Measurements from ENCODE around the gene ARFRP1.

ARFRP1 gene

GRCh38 chr20:63702036-63702665, 5.6 kb downstream of the ARFRP1 start:
- TF ChIP-seq, protein P1, sequence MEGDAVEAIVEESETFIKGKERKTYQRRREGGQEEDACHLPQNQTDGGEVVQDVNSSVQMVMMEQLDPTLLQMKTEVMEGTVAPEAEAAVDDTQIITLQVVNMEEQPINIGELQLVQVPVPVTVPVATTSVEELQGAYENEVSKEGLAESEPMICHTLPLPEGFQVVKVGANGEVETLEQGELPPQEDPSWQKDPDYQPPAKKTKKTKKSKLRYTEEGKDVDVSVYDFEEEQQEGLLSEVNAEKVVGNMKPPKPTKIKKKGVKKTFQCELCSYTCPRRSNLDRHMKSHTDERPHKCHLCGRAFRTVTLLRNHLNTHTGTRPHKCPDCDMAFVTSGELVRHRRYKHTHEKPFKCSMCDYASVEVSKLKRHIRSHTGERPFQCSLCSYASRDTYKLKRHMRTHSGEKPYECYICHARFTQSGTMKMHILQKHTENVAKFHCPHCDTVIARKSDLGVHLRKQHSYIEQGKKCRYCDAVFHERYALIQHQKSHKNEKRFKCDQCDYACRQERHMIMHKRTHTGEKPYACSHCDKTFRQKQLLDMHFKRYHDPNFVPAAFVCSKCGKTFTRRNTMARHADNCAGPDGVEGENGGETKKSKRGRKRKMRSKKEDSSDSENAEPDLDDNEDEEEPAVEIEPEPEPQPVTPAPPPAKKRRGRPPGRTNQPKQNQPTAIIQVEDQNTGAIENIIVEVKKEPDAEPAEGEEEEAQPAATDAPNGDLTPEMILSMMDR (IDR thresholded peaks at IDR 0.05; ENCODE audit: extremely low read depth, missing control alignments) = no peak
- peak; percentile 4 for DNase-seq (ENCODE audit: low spot score)

- TF ChIP-seq, protein P1 (IDR thresholded peaks at IDR 0.05; ENCODE audit: extremely low read depth, missing control alignments) = no peak
- DNase-seq (ENCODE audit: low spot score) = no peak
Measured at GRCh38 chr20:63701329-63702035, 6.3 kb downstream of the ARFRP1 start.

DNA sequence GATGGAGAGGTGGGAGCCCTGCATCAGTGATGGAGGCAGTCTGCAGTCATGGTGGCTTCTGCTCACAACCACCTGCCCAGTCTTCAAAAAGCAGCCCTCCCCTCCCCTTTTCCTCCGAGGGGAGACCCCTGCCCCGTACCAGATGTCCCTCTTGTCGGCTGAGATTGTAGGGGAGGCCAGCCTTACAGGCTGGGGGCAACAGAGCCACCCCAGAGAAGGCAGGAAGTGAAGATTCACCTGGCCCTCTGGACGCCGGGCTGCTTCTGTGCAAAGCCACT, 6.8 kb downstream of the ARFRP1 start:
- TF ChIP-seq, protein P1 (IDR thresholded peaks at IDR 0.05; ENCODE audit: extremely low read depth, missing control alignments) = no peak
- DNase-seq (ENCODE audit: low spot score) = no peak

- TF ChIP-seq, protein P1 (IDR thresholded peaks at IDR 0.05; ENCODE audit: extremely low read depth, missing control alignments) = no peak
- DNase-seq (ENCODE audit: low spot score) = no peak
Measured at GRCh38 chr20:63700199-63701050, 7.4 kb downstream of the ARFRP1 start.

DNA sequence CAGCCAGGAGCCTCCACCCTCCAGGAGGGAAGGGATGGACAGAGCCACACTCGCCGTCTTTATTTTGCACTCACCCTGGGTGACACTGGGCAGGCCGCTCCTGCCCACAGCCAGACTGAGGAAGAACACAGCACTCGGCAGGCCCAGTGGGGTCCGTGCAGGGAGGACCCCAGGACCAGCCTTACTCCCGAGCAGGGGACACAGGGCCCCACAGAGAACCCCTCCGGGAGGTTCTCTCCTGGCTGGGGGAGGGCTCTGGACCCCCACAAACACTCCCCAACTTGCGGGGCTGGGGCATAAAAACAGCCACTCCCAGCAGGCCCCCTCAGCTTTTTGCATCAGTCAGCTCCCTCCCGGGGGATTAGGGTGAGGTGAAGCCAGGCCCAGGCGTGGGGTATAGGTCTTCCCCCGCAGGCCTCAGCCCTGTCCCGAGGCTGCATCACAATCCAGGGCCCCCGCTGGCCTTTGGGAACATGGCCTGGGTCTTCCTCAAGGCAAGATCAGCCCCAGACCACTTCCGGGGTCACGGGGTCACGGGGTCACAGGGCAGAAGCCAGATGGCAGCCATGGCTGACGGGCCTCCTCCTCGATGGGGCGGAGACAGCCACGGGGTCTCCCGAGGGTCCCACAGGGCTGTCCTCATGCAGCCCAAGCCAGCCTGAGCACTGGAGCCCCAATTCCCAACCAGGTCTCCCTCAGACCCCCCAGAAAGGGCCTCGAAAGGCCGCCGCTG, 8.1 kb downstream of the ARFRP1 start:
- DNase-seq (ENCODE audit: low spot score) = no peak
- TF ChIP-seq, protein P1 (IDR thresholded peaks at IDR 0.05; ENCODE audit: extremely low read depth, missing control alignments) = no peak

DNA sequence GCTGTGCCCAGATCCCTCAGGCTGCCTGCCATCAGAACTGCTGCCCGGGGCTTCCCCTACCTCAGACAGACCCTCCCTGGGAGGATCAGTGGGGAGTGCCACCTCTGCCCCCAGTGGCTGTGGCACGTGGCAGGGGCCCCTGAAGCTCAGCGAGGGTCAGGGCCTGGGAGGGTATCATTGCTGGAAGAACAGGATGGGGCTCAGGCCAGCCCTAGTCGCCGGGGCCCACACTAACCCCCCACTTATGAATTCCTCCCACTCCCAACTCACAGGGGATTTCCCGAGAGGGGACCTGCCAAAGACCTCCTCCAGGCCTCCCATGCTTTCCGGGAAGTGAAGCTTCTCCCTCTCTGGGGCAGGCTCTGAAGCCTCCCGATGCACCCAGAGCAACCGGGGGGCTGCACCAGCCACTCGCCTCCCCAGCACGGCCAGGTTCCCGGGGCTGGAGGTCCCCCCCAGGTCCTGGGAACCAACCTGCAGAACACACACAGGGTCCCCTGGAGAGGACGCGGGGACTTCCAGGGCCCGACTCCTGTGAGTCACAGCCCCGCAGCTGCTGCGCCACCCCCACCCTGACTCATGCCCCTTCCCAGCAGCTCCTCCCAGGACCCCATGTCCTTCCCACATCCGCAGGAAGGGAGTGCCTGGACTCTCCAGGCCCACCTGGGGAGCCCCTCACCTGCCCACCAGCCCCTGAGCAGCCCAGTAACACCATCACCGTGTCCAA, 8.9 kb downstream of the ARFRP1 start:
- TF ChIP-seq, protein P1 (IDR thresholded peaks at IDR 0.05; ENCODE audit: extremely low read depth, missing control alignments) = no peak
- peak; percentile 82 for DNase-seq (ENCODE audit: low spot score)
